NCI-H1436 (cell line): ENCODE results near the gene ELF5.

Source experiments
- DNase-seq: peaks from one replicate; lab custom pipeline; 2025; lab: John Stamatoyannopoulos, UW

The ELF5 gene

GRCh38 chr11:34454308-34455032 is 59.1 kb downstream of the ELF5 start:
- DNase-seq, result no peak

GRCh38 chr11:34451053-34451452 is 62.5 kb downstream of the ELF5 start:
- DNase-seq, result no peak

- DNase-seq, result no peak
Observed at GRCh38 chr11:34449013-34449412, 64.6 kb downstream of the ELF5 start.

GRCh38 chr11:34448223-34448994 is 65.2 kb downstream of the ELF5 start:
- no peak for DNase-seq

GRCh38 chr11:34447044-34447443 is 66.5 kb downstream of the ELF5 start:
- no peak for DNase-seq

- DNase-seq, result no peak
Observed at GRCh38 chr11:34446386-34446785, 67.2 kb downstream of the ELF5 start.

- no peak for DNase-seq
Observed at GRCh38 chr11:34445956-34446355, 67.6 kb downstream of the ELF5 start.

- no peak for DNase-seq
Observed at GRCh38 chr11:34444428-34444827, 69.2 kb downstream of the ELF5 start.

GRCh38 chr11:34443136-34443535 is 70.5 kb downstream of the ELF5 start:
- no peak for DNase-seq

- no peak for DNase-seq
Observed at GRCh38 chr11:34441814-34442213, 71.8 kb downstream of the ELF5 start.

- no peak for DNase-seq
Observed at GRCh38 chr11:34439610-34440198, 73.9 kb downstream of the ELF5 start.

GRCh38 chr11:34438529-34439507 is 74.8 kb downstream of the ELF5 start, which contains the start of gene CAT:
Gene CAT (plus strand): TSS chr11:34438934. CDS start chr11:34439014, 80 bp downstream.
- DNase-seq, result peak; percentile 95

- DNase-seq, result no peak
Observed at GRCh38 chr11:34437224-34438125, 76.1 kb downstream of the ELF5 start.

GRCh38 chr11:34433899-34434298 is 79.7 kb downstream of the ELF5 start:
- DNase-seq, result no peak

GRCh38 chr11:34432822-34433221 is 80.8 kb downstream of the ELF5 start:
- no peak for DNase-seq

GRCh38 chr11:34431979-34432378 is 81.6 kb downstream of the ELF5 start:
- no peak for DNase-seq
